Lung (tissue), 12 donors: ENCODE measurements around the gene IGFL4. TPM values are rescaled to one million over a fixed set of nuclear protein-coding genes. Genes with fewer than 3 reads are reported as not detected.
A peak's percentile ranks its signal among the peaks of the same experiment; 100 is the strongest.

Experiments used
- ATAC-seq: fragments of 200-7000 bp; cut with Tn5 transposase; one replicate; pipeline ENCODE4 v1.9.1; 2020; ENCODE audit warnings: moderate number of reproducible peaks; ENCODE audit not compliant: insufficient read depth, low FRiP score
- DNase-seq, 3 donors: peaks; one replicate each; pipeline ENCODE4 v3.0.0-alpha.2; 2013 to 2017
- H3K27ac ChIP-seq, 2 donors: one replicate each; pipeline ENCODE4 v1.5.1; 2013; ENCODE audit warnings: mild to moderate bottlenecking in 2 of 2, moderate library complexity in 2 of 2, control low read depth in 1 of 2, inconsistent platforms in 1 of 2, low read depth in 1 of 2, low read length in 1 of 2
- H3K27me3 ChIP-seq, 3 donors: one replicate each; pipeline ENCODE4 v1.5.1; 2013; ENCODE audit warnings: low read length in 2 of 3; ENCODE audit not compliant: control insufficient read depth in 3 of 3, insufficient read depth in 3 of 3
- H3K36me3 ChIP-seq, 4 donors: one replicate each; pipeline ENCODE4 v1.5.1; 2013; ENCODE audit warnings: low read length in 4 of 4, mild to moderate bottlenecking in 1 of 4, moderate library complexity in 1 of 4; ENCODE audit not compliant: control insufficient read depth in 4 of 4, insufficient read depth in 4 of 4
- H3K4me1 ChIP-seq, 5 donors: one replicate each; pipeline ENCODE4 v1.5.1; 2013; ENCODE audit warnings: low read length in 5 of 5, mild to moderate bottlenecking in 2 of 5, moderate library complexity in 1 of 5; ENCODE audit not compliant: control insufficient read depth in 5 of 5, insufficient read depth in 5 of 5
- H3K4me3 ChIP-seq: one replicate; pipeline ENCODE4 v1.5.1; 2013; ENCODE audit warnings: mild to moderate bottlenecking, control low read depth, moderate library complexity
- H3K9ac ChIP-seq, 2 donors: one replicate each; pipeline ENCODE4 v1.5.1; 2013; ENCODE audit warnings: low read length in 2 of 2, control low read depth in 1 of 2; ENCODE audit not compliant: insufficient read depth in 1 of 2
- H3K9me3 ChIP-seq, 4 donors: one replicate each; pipeline ENCODE4 v1.5.1; 2013; ENCODE audit warnings: low read length in 3 of 4, mild to moderate bottlenecking in 1 of 4, moderate library complexity in 1 of 4; ENCODE audit not compliant: control insufficient read depth in 4 of 4, insufficient read depth in 3 of 4
- CTCF ChIP-seq: IDR thresholded peaks from 2 replicates; pipeline ENCODE4 v1.5.1; 2012; ENCODE audit warnings: mild to moderate bottlenecking; ENCODE audit errors: control extremely low read depth, extremely low read depth
- whole genome bisulfite sequencing, 2 donors: extraction: QIAGEN DNeasy Blood & Tissue Kit; methylation state at CpG; one replicate each; pipeline ENCODE4 v1.1.7; 2013; 5-methylcytosine and 5-hydroxymethylcytosine counted together
- polyA plus RNA-seq, 2 donors: library from polyadenylated mRNA; stranded (reverse); fragments of 200-250 nt; gene quantifications; one replicate each; pipeline ENCODE4 v1.2.1, GENCODE V29; 2013
- total RNA-seq, 2 donors: library from RNA; depleted of rRNA in 1 of 2; stranded (reverse); fragments of >200 nt in 1 of 2; gene quantifications; one replicate each; pipeline ENCODE4 v1.2.1, GENCODE V29; 2014 to 2021
- donor health status: control.
- donor health status: control.
- donor health status: Bipolar disorder and iron deficiency.
- donor health status: healthy.
- donor health status: DM: yes; HTN: yes; CAD: no.

The IGFL4 gene
- total and polyA plus RNA-seq, 4 donors: not detected

GRCh38 chr19:46016426-46017094 is 24.2 kb downstream of the IGFL4 start:
- whole genome bisulfite sequencing, 2 donors: 1% methylated on average over 45 to 48 of the region's 48 CpGs
- H3K4me1 ChIP-seq: peaks cover 6 to 16% (median 9%) of the 10 kb centered on the region in 5 donors
- no peak overlapping the region for H3K27ac ChIP-seq
- H3K36me3 ChIP-seq: no peaks in the 10 kb centered on the region
- H3K4me3 ChIP-seq: peak overlapping the region; percentile 53
- H3K27me3 ChIP-seq: peaks cover 0 to 22% (median 15%) of the 10 kb centered on the region in 3 donors
- H3K9me3 ChIP-seq: no peaks in the 10 kb centered on the region
- ATAC-seq: peak; percentile 80
- peak; percentile 79 to 87 (median 85) for DNase-seq
- peak; percentile 71 for TF ChIP-seq CTCF
- H3K9ac ChIP-seq: no peak overlapping the region

DNA sequence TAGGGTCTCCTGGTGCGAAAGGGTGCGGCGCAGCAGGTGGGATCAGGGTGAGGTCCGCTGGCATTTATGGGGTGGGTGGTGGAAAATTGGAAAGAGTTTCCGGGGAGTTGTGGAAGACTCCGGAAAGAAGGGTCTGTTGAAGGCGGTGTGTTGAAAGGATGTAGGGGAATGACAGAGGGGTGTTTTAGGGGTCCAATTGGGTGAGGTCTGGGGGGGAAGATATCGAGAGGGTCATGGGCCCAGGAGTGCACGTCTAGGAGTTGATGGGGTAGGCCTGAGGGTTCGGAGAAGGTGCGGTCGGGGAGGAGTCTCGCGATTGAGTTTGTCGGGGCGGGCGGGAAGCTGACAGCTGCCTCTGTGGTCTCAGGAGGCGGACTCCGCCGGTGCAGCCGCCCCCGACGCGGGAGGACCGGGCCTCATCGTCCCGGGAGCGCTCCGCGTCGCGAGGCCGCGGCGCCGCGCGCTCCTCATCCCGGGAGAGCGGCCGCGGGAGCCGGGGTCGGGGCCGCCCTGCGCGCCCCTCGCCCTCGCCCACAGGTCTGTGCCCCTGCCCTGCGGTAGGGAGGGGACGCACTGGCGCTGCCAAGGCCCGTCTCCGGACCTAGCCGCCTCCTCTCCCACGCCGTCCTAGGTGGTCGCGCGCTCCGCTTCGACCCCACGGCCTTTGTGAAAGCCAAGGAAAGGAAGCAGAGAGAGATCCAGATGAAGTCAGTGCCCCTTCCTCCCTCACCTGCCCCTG is 24.9 kb downstream of the IGFL4 start:
- no peak overlapping the region for H3K27ac ChIP-seq
- no peaks in the 10 kb centered on the region for H3K36me3 ChIP-seq
- H3K4me3 ChIP-seq: peak overlapping the region; percentile 53
- TF ChIP-seq CTCF: no peak
- H3K9me3 ChIP-seq: no peaks in the 10 kb centered on the region
- 1 to 3% methylated on average over 41 to 63 of the region's 63 CpGs for WGBS, 2 donors
- H3K4me1 ChIP-seq: peaks cover 6 to 16% (median 9%) of the 10 kb centered on the region in 5 donors
- ATAC-seq (peak; percentile 4), DNase-seq (no peak)
- peaks cover 0 to 22% (median 15%) of the 10 kb centered on the region in 3 donors for H3K27me3 ChIP-seq
- H3K9ac ChIP-seq: no peak overlapping the region

DNA sequence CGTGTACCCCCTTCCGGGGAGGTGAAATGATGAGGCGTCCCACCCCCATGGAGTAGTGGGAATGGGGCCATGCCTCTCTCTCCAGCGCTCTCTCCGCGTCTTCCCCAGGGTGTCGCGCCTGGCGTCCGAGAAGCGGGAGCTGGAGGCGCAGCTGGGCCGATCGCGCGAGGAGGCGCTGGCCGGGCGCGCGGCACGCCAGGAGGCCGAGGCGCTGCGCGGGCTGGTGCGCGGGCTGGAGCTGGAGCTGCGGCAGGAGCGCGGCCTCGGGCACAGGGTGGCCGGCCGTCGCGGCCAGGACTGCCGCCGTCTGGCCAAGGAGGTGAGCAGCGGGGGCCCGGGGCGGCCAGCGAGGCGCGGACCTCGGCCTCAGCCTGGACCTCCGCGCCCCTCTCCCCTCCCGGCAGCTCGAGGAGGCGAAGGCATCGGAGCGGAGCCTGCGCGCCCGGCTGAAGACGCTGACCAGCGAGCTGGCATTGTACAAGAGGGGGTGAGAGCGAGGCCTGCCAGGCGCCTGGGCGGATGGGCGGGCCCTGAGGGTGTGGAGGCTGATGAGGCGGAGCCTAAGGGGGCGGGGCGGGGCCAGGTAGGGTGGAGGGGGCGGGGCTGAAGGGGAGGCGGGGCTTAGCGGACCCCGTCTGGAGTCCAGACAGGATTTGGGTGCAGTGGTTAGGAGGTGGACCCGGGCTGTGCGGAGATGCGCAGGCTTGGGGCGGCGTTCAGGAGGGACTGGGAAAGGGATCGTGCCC is 25.7 kb downstream of the IGFL4 start:
- TF ChIP-seq CTCF: no peak
- ATAC-seq (peak; percentile 81), DNase-seq (peak in 2 of 3 donors; percentile 53 to 65)
- H3K9ac ChIP-seq: no peak overlapping the region
- no peaks in the 10 kb centered on the region for H3K9me3 ChIP-seq
- H3K4me1 ChIP-seq: peaks cover 6 to 16% (median 9%) of the 10 kb centered on the region in 5 donors
- WGBS, 2 donors: 5 to 9% methylated on average over 50 to 74 of the region's 74 CpGs
- H3K27me3 ChIP-seq: peaks cover 0 to 22% (median 15%) of the 10 kb centered on the region in 3 donors
- H3K36me3 ChIP-seq: no peaks in the 10 kb centered on the region
- no peak overlapping the region for H3K27ac ChIP-seq
- H3K4me3 ChIP-seq: no peak overlapping the region
